ENCODE data around the gene IPO9.
"Not testable (repeated sequence)": the region's sequence is repeated elsewhere in the genome, so short reads cannot be mapped to it uniquely, and the experiment has no call there.

IPO9 gene

GRCh38 chr1:201849372-201850052 lies 20.6 kb downstream of the IPO9 start:
- no peak for DNase-seq

- DNase-seq = no peak
These were observed 21.1 kb downstream of the IPO9 start for GRCh38 chr1:201850053-201850397.

GRCh38 chr1:201851949-201852348 lies 23.0 kb downstream of the IPO9 start:
- DNase-seq = no peak

- not testable (repeated sequence) for DNase-seq
These were observed 27.8 kb downstream of the IPO9 start for GRCh38 chr1:201856722-201857121.

- no peak for DNase-seq
These were observed 30.5 kb downstream of the IPO9 start for GRCh38 chr1:201859424-201859823.

- no peak for DNase-seq
These were observed 32.5 kb downstream of the IPO9 start for GRCh38 chr1:201861448-201861847.

- no peak for DNase-seq
These were observed 41.4 kb downstream of the IPO9 start for GRCh38 chr1:201870397-201870796.

GRCh38 chr1:201874672-201875071 lies 45.7 kb downstream of the IPO9 start:
- no peak for DNase-seq

GRCh38 chr1:201876148-201876818 lies 47.3 kb downstream of the IPO9 start:
- no peak for DNase-seq

- peak; percentile 24 for DNase-seq
These were observed 49.0 kb downstream of the IPO9 start for GRCh38 chr1:201877877-201878401.

GRCh38 chr1:201880928-201881571 lies 52.1 kb downstream of the IPO9 start:
- DNase-seq = no peak

GRCh38 chr1:201881617-201882016 lies 52.7 kb downstream of the IPO9 start:
- no peak for DNase-seq

- DNase-seq = peak; percentile 4
These were observed 53.7 kb downstream of the IPO9 start for GRCh38 chr1:201882665-201883132.

GRCh38 chr1:201883266-201883665 lies 54.3 kb downstream of the IPO9 start:
- DNase-seq = no peak

- DNase-seq = no peak
These were observed 54.8 kb downstream of the IPO9 start for GRCh38 chr1:201883786-201884185.

GRCh38 chr1:201884425-201884824 lies 55.5 kb downstream of the IPO9 start:
- no peak for DNase-seq

GRCh38 chr1:201885531-201886075 lies 56.6 kb downstream of the IPO9 start:
- no peak for DNase-seq

- no peak for DNase-seq
These were observed 57.3 kb downstream of the IPO9 start for GRCh38 chr1:201886103-201886885.

GRCh38 chr1:201887116-201887866 lies 58.3 kb downstream of the IPO9 start:
- DNase-seq = no peak

GRCh38 chr1:201888282-201889089 lies 59.5 kb downstream of the IPO9 start, which contains the start of gene SHISA4:
SHISA4 (plus strand) TSS chr1:201888898; CDS start chr1:201888995, 97 bp downstream.
- peak; percentile 9 for DNase-seq

Measured in CD4-positive, alpha-beta T cell treated with Interleukin-10 for 1 hour (primary cell).